CD8-positive, alpha-beta memory T cell (primary cell): ENCODE data around the gene HS6ST1. TPM values are rescaled to one million over a fixed set of nuclear protein-coding genes. Genes with fewer than 3 reads are reported as not detected.
"Not testable (repeated sequence)": the region's sequence is repeated elsewhere in the genome, so short reads cannot be mapped to it uniquely, and the experiment has no call there.

ENCODE experiments used
- CTCF ChIA-PET: fragments of 350-600 bp; sonication (Branson Sonifier 250); formaldehyde crosslinking; loops from one replicate; lab custom pipeline; 2021; ENCODE audit warnings: antibody characterized with exemption; lab: Charles Lee
- POLR2A ChIA-PET: fragments of 350-600 bp; sonication (Branson Sonifier 250); formaldehyde crosslinking; loops from one replicate; lab custom pipeline; 2021; ENCODE audit warnings: antibody characterized with exemption; lab: Charles Lee
- DNase-seq, 5 donors: peaks; one replicate each; pipeline versions ENCODE4 v3.0.0 to v3.0.0-alpha.2; 2020 to 2022; ENCODE audit warnings: mixed read lengths in 1 of 5
- H3K27ac ChIP-seq: one replicate; pipeline ENCODE4 v1.7.0; 2013; ENCODE audit warnings: low read depth, mild to moderate bottlenecking, low read length, moderate library complexity
- H3K27me3 ChIP-seq: 2 replicates; pipeline ENCODE4 v1.7.0; 2013; ENCODE audit warnings: low read length, mild to moderate bottlenecking; ENCODE audit not compliant: insufficient read depth, poor library complexity, severe bottlenecking
- H3K36me3 ChIP-seq: 2 replicates; pipeline ENCODE4 v1.7.0; 2013; ENCODE audit warnings: mild to moderate bottlenecking, low read length, moderate library complexity; ENCODE audit not compliant: insufficient read depth
- H3K4me1 ChIP-seq: 2 replicates; pipeline ENCODE4 v1.7.0; 2013; ENCODE audit warnings: mild to moderate bottlenecking, low read length, moderate library complexity; ENCODE audit not compliant: insufficient read depth
- H3K4me3 ChIP-seq: 2 replicates; pipeline ENCODE4 v1.7.0; 2013; ENCODE audit warnings: mild to moderate bottlenecking, low read length
- H3K9me3 ChIP-seq: 2 replicates; pipeline ENCODE4 v1.7.0; 2013; ENCODE audit warnings: mild to moderate bottlenecking, low read length
- H3K27ac Mint-ChIP-seq, 8 donors: one replicate each; pipeline ENCODE4 v1.8.0; 2020 to 2021; ENCODE audit warnings: mixed read lengths in 8 of 8, mild to moderate bottlenecking in 6 of 8, inconsistent platforms in 3 of 8, moderate library complexity in 3 of 8
- H3K27me3 Mint-ChIP-seq, 2 donors: one replicate each; pipeline ENCODE4 v1.8.0; 2020 to 2021; ENCODE audit warnings: mixed read lengths in 2 of 2, mild to moderate bottlenecking in 1 of 2, moderate library complexity in 1 of 2
- H3K36me3 Mint-ChIP-seq, 3 donors: one replicate each; pipeline ENCODE4 v1.8.0; 2020 to 2021; ENCODE audit warnings: mixed read lengths in 3 of 3, inconsistent platforms in 1 of 3, mild to moderate bottlenecking in 1 of 3
- H3K4me1 Mint-ChIP-seq, 3 donors: one replicate each; pipeline ENCODE4 v1.8.0; 2020 to 2021; ENCODE audit warnings: mixed read lengths in 3 of 3, inconsistent platforms in 1 of 3, mild to moderate bottlenecking in 1 of 3
- H3K4me3 Mint-ChIP-seq, 7 donors: one replicate each; pipeline ENCODE4 v1.8.0; 2020 to 2021; ENCODE audit warnings: mixed read lengths in 7 of 7, mild to moderate bottlenecking in 6 of 7, moderate library complexity in 4 of 7, inconsistent platforms in 2 of 7
- H3K9me3 Mint-ChIP-seq, 5 donors: one replicate each; pipeline ENCODE4 v1.8.0; 2020 to 2022; ENCODE audit warnings: mixed read lengths in 5 of 5, mild to moderate bottlenecking in 3 of 5, moderate library complexity in 2 of 5, inconsistent platforms in 1 of 5
- polyA plus RNA-seq: library from polyadenylated mRNA; unstranded; fragments of 300-500 nt; fragmentation: Illumina TruSeq; gene quantifications from one replicate; pipeline ENCODE4 v1.2.3, GENCODE V29; 2021
- total RNA-seq, 2 experiments: library from RNA; stranded (reverse); gene quantifications; one replicate each; pipeline ENCODE4 v1.2.3, GENCODE V29; 2021

The HS6ST1 gene
- total and polyA plus RNA-seq, 3 experiments from 2014 or later = 4.6 to 18.2 (median 18.0) TPM

DNA sequence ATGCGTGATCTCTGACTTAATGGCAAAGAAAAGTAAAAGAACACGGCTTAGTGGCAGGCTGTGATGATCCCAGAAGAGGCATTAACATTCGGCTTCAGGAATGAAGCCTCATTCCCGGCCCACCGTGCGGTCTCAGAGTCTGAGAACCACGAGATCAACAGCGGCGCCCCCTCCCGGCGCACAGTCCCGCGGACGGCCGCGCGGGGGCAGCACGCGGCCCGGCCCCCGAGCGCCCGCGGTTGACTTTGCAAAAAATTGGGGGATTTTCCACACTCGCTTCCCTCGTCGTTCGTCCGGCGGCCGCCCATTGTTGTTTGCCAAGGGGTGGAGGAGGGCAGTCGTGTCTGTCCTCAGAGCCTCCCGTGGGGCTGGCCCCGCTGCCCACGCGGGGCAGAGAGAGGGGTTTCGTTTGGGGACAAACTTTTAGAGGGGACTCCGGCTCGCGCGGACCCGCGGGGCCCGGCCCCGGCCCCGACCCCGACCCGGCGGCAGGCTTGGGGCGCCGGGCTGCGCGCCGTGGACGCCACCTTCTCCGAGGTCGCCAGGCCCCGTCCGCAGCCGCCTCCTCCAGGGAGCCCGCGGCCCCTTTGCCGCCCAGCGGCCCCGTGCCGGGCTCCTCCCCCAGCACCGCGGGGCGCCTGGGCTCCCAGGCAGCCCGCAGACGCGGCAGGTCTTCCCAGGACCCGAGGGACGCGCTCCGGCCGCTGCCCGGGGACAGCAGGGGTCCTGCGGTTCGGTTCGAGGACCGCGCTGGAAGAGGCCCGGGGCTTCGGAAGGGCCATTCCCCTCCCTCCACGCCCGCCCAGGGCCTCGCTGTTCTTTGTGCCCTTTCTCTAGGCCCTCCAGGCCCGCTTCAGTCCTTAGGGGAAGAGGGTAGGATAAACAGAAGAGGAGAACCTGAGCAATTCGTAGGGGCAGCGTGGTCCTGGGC lies 3.4 kb upstream of the HS6ST1 start:
- ChIA-PET POLR2A (no interaction called here), CTCF (interaction anchor here (0.9 to 1.6 kb wide), 4 partner anchors 12 to 85 kb away, joined by 3 to 5 read pairs (median 4); no protein-coding TSS in a partner anchor)
- Mint-ChIP-seq H3K27me3 (peaks cover 0 to 2% of the 10 kb centered on the region in 2 donors), H3K9me3 (no peaks in the 10 kb centered on the region), H3K4me1 (peaks cover 10 to 28% (median 11%) of the 10 kb centered on the region in 3 donors), H3K36me3 (no peaks in the 10 kb centered on the region), H3K4me3 (peak overlapping the region; percentile 72 to 93 (median 74)), H3K27ac (peak overlapping the region in 4 of 8 donors; percentile 22 to 85 (median 64))
- peaks cover 18% of the 10 kb centered on the region for H3K4me1 ChIP-seq
- peak overlapping the region; percentile 58 for H3K4me3 ChIP-seq
- H3K27me3 ChIP-seq = no peaks in the 10 kb centered on the region
- H3K9me3 ChIP-seq = no peaks in the 10 kb centered on the region
- DNase-seq = peak; percentile 72 to 82 (median 78)
- H3K27ac ChIP-seq = peak overlapping the region; percentile 24
- no peaks in the 10 kb centered on the region for H3K36me3 ChIP-seq

- H3K4me3 ChIP-seq = peak overlapping the region; percentile 58
- Mint-ChIP-seq H3K27ac (peak overlapping the region in 4 of 8 donors; percentile 22 to 85 (median 69)), H3K4me3 (peak overlapping the region; percentile 72 to 93 (median 74)), H3K4me1 (peaks cover 16 to 37% (median 18%) of the 10 kb centered on the region in 3 donors), H3K27me3 (peaks cover 0 to 2% of the 10 kb centered on the region in 2 donors), H3K9me3 (no peaks in the 10 kb centered on the region), H3K36me3 (no peaks in the 10 kb centered on the region)
- CTCF ChIA-PET = interaction anchor here (0.9 to 1.6 kb wide), 4 partner anchors 11 to 86 kb away, joined by 3 to 5 read pairs (median 4); no protein-coding TSS in a partner anchor
- no peak overlapping the region for H3K27ac ChIP-seq
- POLR2A ChIA-PET = no interaction called here
- peaks cover 27% of the 10 kb centered on the region for H3K4me1 ChIP-seq
- peak in 1 of 5 donors; percentile 49 for DNase-seq
- no peaks in the 10 kb centered on the region for H3K9me3 ChIP-seq
- no peaks in the 10 kb centered on the region for H3K36me3 ChIP-seq
- no peaks in the 10 kb centered on the region for H3K27me3 ChIP-seq
Measured at GRCh38 chr2:128320906-128321771, 2.5 kb upstream of the HS6ST1 start.

DNA sequence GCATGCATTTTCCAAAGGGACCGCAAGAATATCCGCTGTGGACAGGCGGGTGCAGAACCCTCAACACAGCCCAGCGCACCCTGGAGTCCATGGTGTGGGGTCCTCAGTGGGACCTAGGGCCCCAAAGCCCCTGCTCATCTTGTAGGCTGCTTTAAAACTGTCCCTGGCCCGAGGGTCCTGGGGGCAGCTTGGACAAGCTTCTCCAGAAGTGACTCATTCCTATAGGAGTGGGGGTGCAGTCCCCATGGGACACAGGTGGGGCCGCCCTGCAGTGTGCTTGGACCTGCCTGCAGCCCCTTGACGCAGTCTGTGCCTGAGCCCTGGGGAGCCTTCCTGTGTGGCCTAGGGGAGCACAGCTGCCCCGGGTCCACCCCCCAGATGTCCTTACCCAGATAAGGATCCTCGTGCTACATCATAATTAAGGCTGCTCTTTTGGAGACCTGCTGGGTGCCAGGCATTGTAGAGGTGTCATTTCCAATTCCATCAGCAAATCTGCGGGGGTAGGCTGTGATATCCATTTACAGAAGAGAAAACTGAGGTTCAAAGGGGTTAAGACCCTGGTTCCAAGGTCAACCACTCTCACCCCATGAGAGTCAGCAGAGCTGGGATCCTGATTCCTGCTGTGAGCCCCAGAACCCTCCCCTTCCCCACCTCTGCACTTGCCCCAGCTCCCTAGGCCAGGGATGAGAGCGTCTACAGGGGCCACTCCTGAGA lies 1.7 kb upstream of the HS6ST1 start:
- Histone ChIP-seq H3K4me3 (no peak overlapping the region), H3K9me3 (no peaks in the 10 kb centered on the region), H3K36me3 (no peaks in the 10 kb centered on the region), H3K27ac (no peak overlapping the region), H3K4me1 (peaks cover 27% of the 10 kb centered on the region), H3K27me3 (no peaks in the 10 kb centered on the region)
- peaks cover 0 to 2% of the 10 kb centered on the region in 2 donors for H3K27me3 Mint-ChIP-seq
- no peaks in the 10 kb centered on the region for H3K9me3 Mint-ChIP-seq
- H3K4me3 Mint-ChIP-seq = peak overlapping the region; percentile 49 to 88 (median 64)
- H3K4me1 Mint-ChIP-seq = peaks cover 19 to 43% (median 21%) of the 10 kb centered on the region in 3 donors
- DNase-seq = peak in 1 of 5 donors; percentile 37
- POLR2A ChIA-PET = no interaction called here
- CTCF ChIA-PET = interaction anchor here (1.6 kb wide), 1 partner anchor 87 kb away, joined by 5 read pairs; no protein-coding TSS in a partner anchor
- no peaks in the 10 kb centered on the region for H3K36me3 Mint-ChIP-seq
- peak overlapping the region in 2 of 8 donors; percentile 35 to 85 for H3K27ac Mint-ChIP-seq

DNA sequence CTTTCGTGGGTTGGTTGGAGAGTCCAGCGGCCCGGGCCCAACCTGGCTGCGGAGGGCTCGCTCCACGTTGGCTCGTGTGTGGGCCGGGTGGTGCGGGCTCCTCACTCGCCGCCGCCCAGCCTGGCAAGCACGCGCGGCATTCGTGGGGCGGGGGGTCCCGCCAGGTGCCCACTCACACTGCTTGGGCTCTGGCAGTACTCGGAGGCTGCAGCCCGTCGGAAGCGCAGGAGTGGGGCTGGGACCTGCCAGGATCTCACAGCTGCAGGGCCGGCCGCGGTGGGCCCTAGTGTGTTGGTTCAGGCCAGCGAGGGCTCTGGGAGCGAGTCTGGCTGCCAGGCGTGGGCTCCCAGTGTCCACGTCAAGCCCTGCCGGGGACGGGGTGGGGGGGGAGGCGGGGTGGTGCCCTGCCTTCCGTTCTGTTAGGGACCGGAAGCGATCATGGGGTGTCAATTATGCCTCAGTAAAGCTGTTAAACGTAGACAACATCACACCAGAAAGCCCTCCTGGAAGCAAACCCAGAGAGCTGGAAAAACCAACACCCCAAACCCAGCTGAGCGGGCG lies 1.0 kb upstream of the HS6ST1 start:
- CTCF ChIA-PET = no interaction called here
- Histone ChIP-seq H3K4me1 (peaks cover 27% of the 10 kb centered on the region), H3K27me3 (no peaks in the 10 kb centered on the region), H3K27ac (no peak overlapping the region), H3K4me3 (no peak overlapping the region), H3K36me3 (no peaks in the 10 kb centered on the region), H3K9me3 (no peaks in the 10 kb centered on the region)
- POLR2A ChIA-PET = interaction anchor here (0.5 kb wide), 1 partner anchor 55 kb away, joined by 4 read pairs; no protein-coding TSS in a partner anchor
- H3K4me1 Mint-ChIP-seq = peaks cover 25 to 50% (median 26%) of the 10 kb centered on the region in 3 donors
- H3K9me3 Mint-ChIP-seq = no peaks in the 10 kb centered on the region
- peaks cover 0 to 5% of the 10 kb centered on the region in 2 donors for H3K27me3 Mint-ChIP-seq
- peak overlapping the region in 2 of 8 donors; percentile 17 to 85 for H3K27ac Mint-ChIP-seq
- DNase-seq = peak in 1 of 5 donors; percentile 44
- H3K36me3 Mint-ChIP-seq = no peaks in the 10 kb centered on the region
- peak overlapping the region; percentile 56 to 79 (median 67) for H3K4me3 Mint-ChIP-seq

DNA sequence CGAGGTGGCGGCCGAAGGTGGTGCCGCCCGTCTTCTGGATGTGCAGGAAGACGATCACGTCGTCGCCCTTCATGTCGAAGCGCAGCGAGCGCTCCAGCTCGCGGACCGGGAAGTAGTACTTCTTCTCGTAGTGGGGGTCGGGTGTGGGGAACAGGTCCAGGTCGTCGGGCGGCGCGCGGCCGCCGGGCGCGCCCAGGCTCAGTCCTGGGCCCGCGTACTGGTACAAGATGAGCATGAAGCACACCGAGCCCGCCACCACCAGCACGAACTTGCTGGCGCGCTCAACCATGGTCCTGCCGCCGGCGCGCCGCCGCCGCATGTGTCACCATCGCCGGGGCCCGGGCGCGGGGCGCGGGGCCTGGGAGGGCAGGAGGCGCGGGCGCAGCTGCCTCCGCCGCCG lies 423 bp downstream of the HS6ST1 start:
- peaks cover 27% of the 10 kb centered on the region for H3K4me1 ChIP-seq
- peak in 2 of 5 donors; percentile 5 to 54 for DNase-seq
- H3K36me3 ChIP-seq, H3K36me3 Mint-ChIP-seq, POLR2A ChIA-PET, H3K4me3 ChIP-seq, H3K27ac Mint-ChIP-seq, H3K27me3 ChIP-seq, H3K9me3 Mint-ChIP-seq, H3K27me3 Mint-ChIP-seq, H3K9me3 ChIP-seq, H3K27ac ChIP-seq: not testable (repeated sequence)
- Mint-ChIP-seq H3K4me3 (peak overlapping the region in 3 of 7 donors; percentile 67 to 85 (median 70)), H3K4me1 (peaks cover 33 to 60% (median 34%) of the 10 kb centered on the region in 3 donors)
- CTCF ChIA-PET = interaction anchor here (1.0 kb wide), 1 partner anchor 84 kb away, joined by 3 read pairs; no protein-coding TSS in a partner anchor

GRCh38 chr2:128317899-128318225 lies 806 bp downstream of the HS6ST1 start:
- H3K27me3 ChIP-seq, POLR2A ChIA-PET, H3K27me3 Mint-ChIP-seq, H3K9me3 ChIP-seq, H3K36me3 ChIP-seq, H3K27ac ChIP-seq, H3K36me3 Mint-ChIP-seq, H3K9me3 Mint-ChIP-seq: not testable (repeated sequence)
- Mint-ChIP-seq H3K27ac (peak overlapping the region in 1 of 8 donors; percentile 42), H3K4me3 (peak overlapping the region; percentile 78 to 92 (median 82)), H3K4me1 (peaks cover 37 to 60% (median 37%) of the 10 kb centered on the region in 3 donors)
- DNase-seq = peak in 1 of 5 donors; percentile 45
- CTCF ChIA-PET = interaction anchor here (1.0 kb wide), 1 partner anchor 84 kb away, joined by 3 read pairs; no protein-coding TSS in a partner anchor
- peaks cover 27% of the 10 kb centered on the region for H3K4me1 ChIP-seq
- peak overlapping the region; percentile 51 for H3K4me3 ChIP-seq
